Body of pancreas (tissue), 4 donors: ENCODE data around the gene AFG1L.

Source experiments
- CTCF ChIP-seq, 7 experiments: fragments of 450-650 bp in 4 of 7; fragments of 200-600 bp in 3 of 7; sonication (generic) in 3 of 7; IDR thresholded peaks; one replicate each; pipeline ENCODE4 v1.5.1; 2016 to 2019; ENCODE audit warnings: antibody characterized with exemption in 7 of 7
- POLR2A ChIP-seq, 3 donors: fragments of 450-650 bp; IDR thresholded peaks; one replicate each; pipeline ENCODE4 v1.6.1; 2016; ENCODE audit warnings: antibody characterized with exemption in 3 of 3, mild to moderate bottlenecking in 2 of 3

GRCh38 chr6:108452711-108453195, 157.9 kb downstream of the AFG1L start:
- TF ChIP-seq CTCF (IDR thresholded peaks at IDR 0.05): no peak
- no peak for TF ChIP-seq POLR2A (IDR thresholded peaks at IDR 0.05)
